Measurements from ENCODE around the gene HS6ST2.

DNA sequence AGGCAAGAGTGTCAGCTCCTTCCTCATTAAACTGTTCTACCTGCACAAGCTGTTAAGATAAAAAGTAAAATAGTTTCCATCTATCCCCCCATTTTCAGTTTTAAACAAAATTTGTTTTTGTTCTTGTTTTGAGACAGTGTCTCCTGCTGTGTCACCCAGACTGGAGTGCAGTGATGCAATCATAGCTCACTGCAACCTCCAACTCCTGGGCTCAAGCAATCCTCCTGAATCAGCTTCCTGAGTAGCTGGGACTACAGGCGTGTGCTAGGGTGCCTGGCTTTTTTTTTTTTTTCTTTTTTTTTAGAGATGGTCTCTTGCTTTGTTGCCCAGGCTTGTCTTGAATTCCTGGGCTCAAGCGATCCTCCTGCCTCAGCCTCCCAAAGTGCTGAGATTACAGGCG is 105.4 kb downstream of the HS6ST2 start:
- TF ChIP-seq, protein P1, sequence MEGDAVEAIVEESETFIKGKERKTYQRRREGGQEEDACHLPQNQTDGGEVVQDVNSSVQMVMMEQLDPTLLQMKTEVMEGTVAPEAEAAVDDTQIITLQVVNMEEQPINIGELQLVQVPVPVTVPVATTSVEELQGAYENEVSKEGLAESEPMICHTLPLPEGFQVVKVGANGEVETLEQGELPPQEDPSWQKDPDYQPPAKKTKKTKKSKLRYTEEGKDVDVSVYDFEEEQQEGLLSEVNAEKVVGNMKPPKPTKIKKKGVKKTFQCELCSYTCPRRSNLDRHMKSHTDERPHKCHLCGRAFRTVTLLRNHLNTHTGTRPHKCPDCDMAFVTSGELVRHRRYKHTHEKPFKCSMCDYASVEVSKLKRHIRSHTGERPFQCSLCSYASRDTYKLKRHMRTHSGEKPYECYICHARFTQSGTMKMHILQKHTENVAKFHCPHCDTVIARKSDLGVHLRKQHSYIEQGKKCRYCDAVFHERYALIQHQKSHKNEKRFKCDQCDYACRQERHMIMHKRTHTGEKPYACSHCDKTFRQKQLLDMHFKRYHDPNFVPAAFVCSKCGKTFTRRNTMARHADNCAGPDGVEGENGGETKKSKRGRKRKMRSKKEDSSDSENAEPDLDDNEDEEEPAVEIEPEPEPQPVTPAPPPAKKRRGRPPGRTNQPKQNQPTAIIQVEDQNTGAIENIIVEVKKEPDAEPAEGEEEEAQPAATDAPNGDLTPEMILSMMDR (IDR thresholded peaks at IDR 0.05; ENCODE audit: low read depth, low read length, poor library complexity, severe bottlenecking): no peak
- TF ChIP-seq EZH2phosphoT487 (IDR thresholded peaks at IDR 0.05; ENCODE audit: borderline replicate concordance, low read length): no peak

Measured in DOHH2 (cell line).